Caco-2 (cell line): Measurements from ENCODE around the gene ITIH3. TPM values are rescaled to one million over a fixed set of nuclear protein-coding genes. Genes with fewer than 3 reads are reported as not detected.

Source experiments
- BruUV-seq: library from RNA; stranded (reverse); fragments of 400-500 nt; replicated peaks from 2 replicates; lab custom pipeline; 2021; lab: Mats Ljungman, UMichigan
- CTCF ChIA-PET: fragments of 300-600 bp; sonication (Branson Sonifier 250); formaldehyde crosslinking; loops from one replicate; lab custom pipeline; 2022; ENCODE audit warnings: antibody characterized with exemption; lab: Charles Lee
- POLR2A ChIA-PET: fragments of 300-600 bp; sonication (Branson Sonifier 250); formaldehyde crosslinking; loops from one replicate; lab custom pipeline; 2022; ENCODE audit warnings: antibody characterized with exemption; lab: Charles Lee
- DNase-seq, 2 experiments: peaks; one replicate each; pipeline versions ENCODE4 v3.0.0 to v3.0.0-alpha.2; 2020 to 2022
- H3K27me3 ChIP-seq: replicated peaks from 2 replicates; pipeline ENCODE4 v1.6.0; 2011; ENCODE audit warnings: low read length; ENCODE audit not compliant: control insufficient read depth, insufficient read depth
- H3K36me3 ChIP-seq: 2 replicates; pipeline ENCODE4 v1.5.1; 2011; ENCODE audit warnings: low read length; ENCODE audit not compliant: control insufficient read depth, insufficient read depth
- H3K4me1 ChIP-seq: fragments of 250-450 bp; sonication (Bioruptor Pico); 2 replicates; pipeline ENCODE4 v1.5.1; 2020; ENCODE audit warnings: mild to moderate bottlenecking
- H3K4me3 ChIP-seq: 2 replicates; pipeline ENCODE4 v1.5.1; 2011; ENCODE audit warnings: low read depth, mild to moderate bottlenecking, control low read depth, low read length
- H3K9me3 ChIP-seq: fragments of 250-450 bp; sonication (Bioruptor Pico); 2 replicates; pipeline ENCODE4 v1.5.1; 2020; ENCODE audit warnings: mild to moderate bottlenecking, moderate library complexity
- H3K27ac Mint-ChIP-seq: one replicate; pipeline ENCODE4 v1.8.0; 2022; ENCODE audit warnings: mixed read lengths; ENCODE audit not compliant: unreplicated experiment
- H3K27me3 Mint-ChIP-seq: one replicate; pipeline ENCODE4 v1.8.0; 2022; ENCODE audit warnings: mixed read lengths; ENCODE audit not compliant: insufficient read depth, unreplicated experiment
- H3K36me3 Mint-ChIP-seq: one replicate; pipeline ENCODE4 v1.8.0; 2022; ENCODE audit warnings: mild to moderate bottlenecking, mixed read lengths; ENCODE audit not compliant: insufficient read depth, unreplicated experiment
- H3K4me1 Mint-ChIP-seq: one replicate; pipeline ENCODE4 v1.8.0; 2022; ENCODE audit warnings: low read depth, mixed read lengths; ENCODE audit not compliant: unreplicated experiment
- H3K4me3 Mint-ChIP-seq: one replicate; pipeline ENCODE4 v1.8.0; 2022; ENCODE audit warnings: mild to moderate bottlenecking, moderate library complexity, mixed read lengths; ENCODE audit not compliant: unreplicated experiment
- H3K9me3 Mint-ChIP-seq: one replicate; pipeline ENCODE4 v1.8.0; 2022; ENCODE audit warnings: mixed read lengths; ENCODE audit not compliant: unreplicated experiment
- intact Hi-C: fragments of 100-400 bp; cut with micrococcal nuclease; formaldehyde crosslinking; loops from one replicate; pipeline ENCODE4 v1.10.0; 2022; ENCODE audit not compliant: unreplicated experiment
- total RNA-seq: library from RNA; stranded (reverse); gene quantifications from 2 replicates; pipeline ENCODE4 v1.2.3, GENCODE V29; 2022
- TF ChIP-seq, protein P1 (sequence below), 2 experiments: fragments of 200-600 bp in 1 of 2; IDR thresholded peaks; 1 replicate in 1 of 2; 2 replicates in 1 of 2; pipeline versions ENCODE4 v1.5.1 to v1.8.0; 2011 to 2022; ENCODE audit warnings: antibody characterized with exemption in 1 of 2, control low read depth in 1 of 2, inconsistent platforms in 1 of 2, low read depth in 1 of 2, low read length in 1 of 2, mild to moderate bottlenecking in 1 of 2, moderate library complexity in 1 of 2; ENCODE audit not compliant: insufficient read depth in 1 of 2, severe bottlenecking in 1 of 2, unreplicated experiment in 1 of 2

The ITIH3 gene
- total RNA-seq, 1 experiment from 2014 or later, result 0.27 TPM

DNA sequence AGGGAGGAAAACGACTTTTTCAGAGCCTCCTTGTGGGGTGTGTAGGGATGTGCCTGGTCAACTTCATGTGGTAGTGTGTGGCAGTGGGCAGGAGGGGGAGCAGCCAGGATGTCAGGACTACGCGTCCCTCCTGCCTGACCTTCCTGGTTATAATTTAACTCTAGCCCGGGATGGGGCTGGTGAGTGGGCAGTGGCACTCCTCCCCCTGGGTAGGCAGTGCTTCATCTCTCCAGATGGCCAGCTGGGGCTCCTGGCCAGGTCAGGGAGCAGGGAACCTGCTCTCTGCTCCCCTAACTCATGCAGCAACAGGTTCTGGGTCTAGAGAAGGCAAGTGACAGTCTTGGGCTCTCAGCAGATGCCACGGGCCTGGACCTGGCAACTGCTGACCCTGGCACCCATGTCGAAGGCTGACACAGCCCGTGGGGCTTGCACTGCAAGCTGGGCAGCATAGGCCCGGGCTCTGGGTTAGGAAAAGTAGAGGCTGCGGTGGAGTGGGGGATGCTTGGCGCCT is 33.3 kb downstream of the ITIH3 start:
- Mint-ChIP-seq H3K27me3 (no peaks in the 10 kb centered on the region), H3K9me3 (no peaks in the 10 kb centered on the region), H3K36me3 (no peaks in the 10 kb centered on the region), H3K27ac (no peak overlapping the region), H3K4me1 (peaks cover 5% of the 10 kb centered on the region), H3K4me3 (no peak overlapping the region)
- no peaks in the 10 kb centered on the region for H3K27me3 ChIP-seq
- ChIA-PET CTCF (no interaction called here), POLR2A (no interaction called here)
- no peaks in the 10 kb centered on the region for H3K36me3 ChIP-seq
- TF ChIP-seq, protein P1, sequence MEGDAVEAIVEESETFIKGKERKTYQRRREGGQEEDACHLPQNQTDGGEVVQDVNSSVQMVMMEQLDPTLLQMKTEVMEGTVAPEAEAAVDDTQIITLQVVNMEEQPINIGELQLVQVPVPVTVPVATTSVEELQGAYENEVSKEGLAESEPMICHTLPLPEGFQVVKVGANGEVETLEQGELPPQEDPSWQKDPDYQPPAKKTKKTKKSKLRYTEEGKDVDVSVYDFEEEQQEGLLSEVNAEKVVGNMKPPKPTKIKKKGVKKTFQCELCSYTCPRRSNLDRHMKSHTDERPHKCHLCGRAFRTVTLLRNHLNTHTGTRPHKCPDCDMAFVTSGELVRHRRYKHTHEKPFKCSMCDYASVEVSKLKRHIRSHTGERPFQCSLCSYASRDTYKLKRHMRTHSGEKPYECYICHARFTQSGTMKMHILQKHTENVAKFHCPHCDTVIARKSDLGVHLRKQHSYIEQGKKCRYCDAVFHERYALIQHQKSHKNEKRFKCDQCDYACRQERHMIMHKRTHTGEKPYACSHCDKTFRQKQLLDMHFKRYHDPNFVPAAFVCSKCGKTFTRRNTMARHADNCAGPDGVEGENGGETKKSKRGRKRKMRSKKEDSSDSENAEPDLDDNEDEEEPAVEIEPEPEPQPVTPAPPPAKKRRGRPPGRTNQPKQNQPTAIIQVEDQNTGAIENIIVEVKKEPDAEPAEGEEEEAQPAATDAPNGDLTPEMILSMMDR (IDR thresholded peaks at IDR 0.05; ENCODE audit: insufficient read depth in 1 of 2, low read depth in 1 of 2, low read length in 1 of 2, severe bottlenecking in 1 of 2, unreplicated experiment in 1 of 2), result peak in 1 of 2 experiments; percentile 54
- H3K4me1 ChIP-seq, result no peaks in the 10 kb centered on the region
- DNase-seq, result peak; percentile 50 to 59
- no TSS peak for BruUV-seq
- no peak overlapping the region for H3K4me3 ChIP-seq
- intact Hi-C loops, result no loop called here
- H3K9me3 ChIP-seq, result no peaks in the 10 kb centered on the region

- TF ChIP-seq, protein P1 (IDR thresholded peaks at IDR 0.05; ENCODE audit: insufficient read depth in 1 of 2, low read depth in 1 of 2, low read length in 1 of 2, severe bottlenecking in 1 of 2, unreplicated experiment in 1 of 2), result no peak
- CTCF ChIA-PET, result interaction anchor here (1.1 kb wide), 1 partner anchor 9 kb away, joined by 4 read pairs; no protein-coding TSS in a partner anchor
- intact Hi-C loops, result no loop called here
Measured at GRCh38 chr3:52829482-52829881, 34.9 kb downstream of the ITIH3 start.

DNA sequence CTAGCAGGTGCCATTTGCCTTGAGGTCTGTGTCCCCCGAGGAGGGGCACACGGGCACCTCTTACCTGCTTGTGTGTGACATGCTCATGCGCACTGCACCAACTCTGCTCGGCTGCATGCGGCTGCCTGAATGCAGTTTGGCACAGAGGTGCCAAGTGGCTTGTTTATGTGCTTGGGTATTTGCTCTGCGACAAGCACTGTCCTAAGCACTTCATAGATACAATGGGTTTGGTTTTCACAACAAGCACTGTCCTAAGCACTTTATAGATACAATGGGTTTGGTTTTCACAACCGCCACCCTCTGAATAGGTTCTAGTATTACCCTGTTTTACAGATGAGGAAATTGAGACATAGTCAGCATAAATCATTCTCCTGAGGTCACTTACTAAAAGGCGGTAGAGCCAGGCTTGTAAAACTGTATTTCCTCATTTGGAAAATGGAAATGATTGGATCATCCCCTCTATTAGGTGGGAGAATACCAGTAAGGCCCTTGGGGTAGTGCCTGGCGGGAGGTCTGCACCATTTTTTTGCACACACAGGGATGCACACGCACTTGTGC is 35.4 kb downstream of the ITIH3 start:
- TF ChIP-seq, protein P1 (IDR thresholded peaks at IDR 0.05; ENCODE audit: insufficient read depth in 1 of 2, low read depth in 1 of 2, low read length in 1 of 2, severe bottlenecking in 1 of 2, unreplicated experiment in 1 of 2), result no peak
- CTCF ChIA-PET, result interaction anchor here (1.1 kb wide), 1 partner anchor 9 kb away, joined by 4 read pairs; no protein-coding TSS in a partner anchor
- H3K27ac Mint-ChIP-seq, result no peak overlapping the region

More at GRCh38 chr3:52829482-52829881, 34.9 kb downstream of the ITIH3 start:
- no peak overlapping the region for H3K27ac Mint-ChIP-seq
- no peak for DNase-seq
- Histone ChIP-seq H3K36me3 (no peaks in the 10 kb centered on the region), H3K4me3 (no peak overlapping the region), H3K9me3 (no peaks in the 10 kb centered on the region), H3K27me3 (no peaks in the 10 kb centered on the region), H3K4me1 (no peaks in the 10 kb centered on the region)
- POLR2A ChIA-PET, result no interaction called here
- BruUV-seq, result no TSS peak
- H3K36me3 Mint-ChIP-seq, result no peaks in the 10 kb centered on the region
- H3K9me3 Mint-ChIP-seq, result no peaks in the 10 kb centered on the region
- H3K4me3 Mint-ChIP-seq, result no peak overlapping the region
- H3K27me3 Mint-ChIP-seq, result no peaks in the 10 kb centered on the region
- peaks cover 5% of the 10 kb centered on the region for H3K4me1 Mint-ChIP-seq

More for the DNA sequence above, 35.4 kb downstream of the ITIH3 start:
- no peak for DNase-seq
- Mint-ChIP-seq H3K9me3 (no peaks in the 10 kb centered on the region), H3K4me3 (no peak overlapping the region), H3K27me3 (no peaks in the 10 kb centered on the region), H3K36me3 (no peaks in the 10 kb centered on the region), H3K4me1 (peaks cover 5% of the 10 kb centered on the region)
- H3K4me1 ChIP-seq, result peaks cover 4% of the 10 kb centered on the region; the same call in 1 of the 2 replicates
- intact Hi-C loops, result no loop called here
- no peaks in the 10 kb centered on the region for H3K36me3 ChIP-seq
- no peak overlapping the region for H3K4me3 ChIP-seq
- no TSS peak for BruUV-seq
- no peaks in the 10 kb centered on the region for H3K9me3 ChIP-seq
- POLR2A ChIA-PET, result no interaction called here
- no peaks in the 10 kb centered on the region for H3K27me3 ChIP-seq
